Measurements from ENCODE around the gene APBB3.

DNA sequence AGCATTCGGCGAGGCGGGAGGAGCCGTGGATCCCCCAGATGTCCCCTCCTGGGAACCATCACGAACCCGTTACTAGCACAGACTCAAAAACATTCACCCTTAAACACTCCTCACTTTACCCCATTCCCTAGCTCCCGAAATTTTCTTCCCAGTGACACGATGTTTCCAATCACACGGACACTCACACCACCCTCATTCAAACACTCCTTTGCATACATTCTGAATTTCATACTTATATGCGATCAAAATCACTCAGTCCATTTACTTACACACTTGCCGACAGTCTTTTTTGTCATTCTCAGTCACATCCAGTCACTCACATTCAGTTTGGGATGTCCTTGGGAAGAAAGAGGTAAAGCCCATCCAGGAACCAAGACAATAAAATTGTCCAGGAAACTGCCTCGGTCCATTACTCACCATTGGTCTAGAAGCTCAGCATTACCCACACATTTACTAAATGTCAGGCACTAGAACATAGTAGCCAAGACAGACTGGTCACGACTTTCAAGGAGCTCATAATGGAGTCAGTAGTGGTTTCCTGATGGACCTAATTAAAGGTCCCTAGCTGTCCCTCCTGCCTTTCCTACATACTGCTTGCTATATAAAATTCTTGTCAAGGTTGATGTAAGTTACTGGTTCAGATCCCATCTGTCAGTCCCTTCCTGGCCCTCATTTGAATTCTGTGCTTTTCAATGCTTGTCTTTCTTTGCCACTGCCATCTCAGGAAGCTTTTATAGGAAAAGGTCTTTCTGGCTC, 804 bp upstream of the APBB3 start:
- TF ChIP-seq, protein P1, sequence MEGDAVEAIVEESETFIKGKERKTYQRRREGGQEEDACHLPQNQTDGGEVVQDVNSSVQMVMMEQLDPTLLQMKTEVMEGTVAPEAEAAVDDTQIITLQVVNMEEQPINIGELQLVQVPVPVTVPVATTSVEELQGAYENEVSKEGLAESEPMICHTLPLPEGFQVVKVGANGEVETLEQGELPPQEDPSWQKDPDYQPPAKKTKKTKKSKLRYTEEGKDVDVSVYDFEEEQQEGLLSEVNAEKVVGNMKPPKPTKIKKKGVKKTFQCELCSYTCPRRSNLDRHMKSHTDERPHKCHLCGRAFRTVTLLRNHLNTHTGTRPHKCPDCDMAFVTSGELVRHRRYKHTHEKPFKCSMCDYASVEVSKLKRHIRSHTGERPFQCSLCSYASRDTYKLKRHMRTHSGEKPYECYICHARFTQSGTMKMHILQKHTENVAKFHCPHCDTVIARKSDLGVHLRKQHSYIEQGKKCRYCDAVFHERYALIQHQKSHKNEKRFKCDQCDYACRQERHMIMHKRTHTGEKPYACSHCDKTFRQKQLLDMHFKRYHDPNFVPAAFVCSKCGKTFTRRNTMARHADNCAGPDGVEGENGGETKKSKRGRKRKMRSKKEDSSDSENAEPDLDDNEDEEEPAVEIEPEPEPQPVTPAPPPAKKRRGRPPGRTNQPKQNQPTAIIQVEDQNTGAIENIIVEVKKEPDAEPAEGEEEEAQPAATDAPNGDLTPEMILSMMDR (IDR thresholded peaks at IDR 0.05) = no peak
- no peak for TF ChIP-seq POLR2A (IDR thresholded peaks at IDR 0.05)

Measured in thyroid gland (tissue), 4 donors.